NCI-H460 (cell line): ENCODE results near the gene ARAP3. TPM values are rescaled to one million over a fixed set of nuclear protein-coding genes. Genes with fewer than 3 reads are reported as not detected.
"Not testable (repeated sequence)": the region's sequence is repeated elsewhere in the genome, so short reads cannot be mapped to it uniquely, and the experiment has no call there.

Experiments used
- DNase-seq: peaks from one replicate; pipeline ENCODE4 v3.0.0-alpha.2; 2016; ENCODE audit warnings: low read depth; ENCODE audit errors: extremely low read depth
- total RNA-seq: library from RNA; depleted of rRNA; stranded (reverse); fragments of >200 nt; shearing (Covaris generic); gene quantifications from 2 replicates; pipeline ENCODE4 v1.2.3, GENCODE V29; 2014; rRNA removed

The ARAP3 gene
- total RNA-seq, 1 experiment from 2014 or later = 3.7 TPM

- DNase-seq = no peak
Measured at GRCh38 chr5:141618030-141618803, 63.8 kb downstream of the ARAP3 start.

GRCh38 chr5:141617682-141618029 lies 64.4 kb downstream of the ARAP3 start:
- no peak for DNase-seq

GRCh38 chr5:141617128-141617527 lies 64.9 kb downstream of the ARAP3 start:
- DNase-seq = no peak

- no peak for DNase-seq
Measured at GRCh38 chr5:141615991-141616720, 65.9 kb downstream of the ARAP3 start.

- no peak for DNase-seq
Measured at GRCh38 chr5:141613344-141613743, 68.7 kb downstream of the ARAP3 start.

- no peak for DNase-seq
Measured at GRCh38 chr5:141611289-141611688, 70.7 kb downstream of the ARAP3 start.

GRCh38 chr5:141609921-141610320 lies 72.1 kb downstream of the ARAP3 start:
- not testable (repeated sequence) for DNase-seq

GRCh38 chr5:141609044-141609443 lies 73.0 kb downstream of the ARAP3 start:
- DNase-seq = no peak

- no peak for DNase-seq
Measured at GRCh38 chr5:141608557-141608956, 73.5 kb downstream of the ARAP3 start.

GRCh38 chr5:141608046-141608445 lies 74.0 kb downstream of the ARAP3 start:
- no peak for DNase-seq

- DNase-seq = no peak
Measured at GRCh38 chr5:141605523-141606277, 76.3 kb downstream of the ARAP3 start.

GRCh38 chr5:141603923-141604717 lies 77.9 kb downstream of the ARAP3 start:
- DNase-seq = peak; percentile 83

Other genes with a start within 250 kb of the ARAP3 start
- 5.9 and 7.0 TPM in 2 replicates for gene PCDHGC3, start 206.3 kb downstream of the ARAP3 start, total RNA-seq
- 0.12 TPM in 2 replicates for gene PCDHGC4, start 197.2 kb downstream of the ARAP3 start, total RNA-seq
- 0.30 TPM in 1 of 2 replicates, not detected in the other for gene PCDHGC5, start 193.1 kb downstream of the ARAP3 start, total RNA-seq
- gene DIAPH1, start 63.2 kb downstream of the ARAP3 start, total RNA-seq = 24.2 and 26.0 TPM in 2 replicates
- 47.7 and 54.5 TPM in 2 replicates for gene HDAC3, start 45.4 kb downstream of the ARAP3 start, total RNA-seq
- 1.5 and 2.1 TPM in 2 replicates for gene RELL2, start 45.2 kb downstream of the ARAP3 start, total RNA-seq
- gene FCHSD1, start 30.8 kb downstream of the ARAP3 start, total RNA-seq = 12.3 and 15.9 TPM in 2 replicates
- 3.3 TPM in 2 replicates for gene PCDH1, start 196.2 kb upstream of the ARAP3 start, total RNA-seq
- 78.5 and 79.5 TPM in 2 replicates for gene DELE1, start 241.6 kb upstream of the ARAP3 start, total RNA-seq